ENCODE results near the gene BRD4.

Gene BRD4

GRCh38 chr19:15227261-15227660, 105.1 kb downstream of the BRD4 start:
- Histone ChIP-seq H3K27me3 (ENCODE audit: insufficient read depth, low read length, poor library complexity) (no peaks in the 10 kb centered on the region), H3K9ac (ENCODE audit: low read depth, low read length) (no peak overlapping the region), H3K36me3 (ENCODE audit: insufficient read depth, low read length) (no peaks in the 10 kb centered on the region; the same call in 1 of the 2 replicates), H2AFZ (ENCODE audit: low read depth, low read length) (no peak overlapping the region), H3K4me1 (ENCODE audit: insufficient read depth, low read length) (peaks cover 17% of the 10 kb centered on the region), H3K9me3 (ENCODE audit: insufficient read depth, low read length, severe bottlenecking) (no peaks in the 10 kb centered on the region), H3K79me2 (ENCODE audit: insufficient read depth, low read length) (no peaks in the 10 kb centered on the region), H3K27ac (ENCODE audit: low read length) (no peak overlapping the region), H3K4me3 (ENCODE audit: low read depth in 1 of 2, low read length in 2 of 2) (no peak overlapping the region), H4K20me1 (ENCODE audit: insufficient read depth, low read length) (no peaks in the 10 kb centered on the region), H3K4me2 (ENCODE audit: insufficient read depth, low read length) (no peak overlapping the region)
- DNase-seq = no peak
- TF ChIP-seq CTCF (IDR thresholded peaks at IDR 0.05; ENCODE audit: borderline replicate concordance, extremely low read depth, low read length, poor library complexity, severe bottlenecking) (no peak), EZH2 (IDR thresholded peaks at IDR 0.05; ENCODE audit: borderline replicate concordance, low read depth, low read length, severe bottlenecking) (no peak)
- no peak for ATAC-seq (ENCODE audit: insufficient read depth, low read depth)

- H2AFZ ChIP-seq (ENCODE audit: low read depth, low read length) = no peak overlapping the region
- no peak overlapping the region for H3K4me2 ChIP-seq (ENCODE audit: insufficient read depth, low read length)
- peaks cover 17% of the 10 kb centered on the region for H3K4me1 ChIP-seq (ENCODE audit: insufficient read depth, low read length)
- H3K9me3 ChIP-seq (ENCODE audit: insufficient read depth, low read length, severe bottlenecking) = no peaks in the 10 kb centered on the region
- no peak for ATAC-seq (ENCODE audit: insufficient read depth, low read depth)
- H3K27me3 ChIP-seq (ENCODE audit: insufficient read depth, low read length, poor library complexity) = no peaks in the 10 kb centered on the region
- H3K27ac ChIP-seq (ENCODE audit: low read length) = no peak overlapping the region
- no peak overlapping the region for H3K9ac ChIP-seq (ENCODE audit: low read depth, low read length)
- no peak overlapping the region for H3K4me3 ChIP-seq (ENCODE audit: low read depth in 1 of 2, low read length in 2 of 2)
- no peak for DNase-seq
- TF ChIP-seq EZH2 (IDR thresholded peaks at IDR 0.05; ENCODE audit: borderline replicate concordance, low read depth, low read length, severe bottlenecking) = no peak
- no peak for TF ChIP-seq CTCF (IDR thresholded peaks at IDR 0.05; ENCODE audit: borderline replicate concordance, extremely low read depth, low read length, poor library complexity, severe bottlenecking)
- H4K20me1 ChIP-seq (ENCODE audit: insufficient read depth, low read length) = no peaks in the 10 kb centered on the region
- H3K79me2 ChIP-seq (ENCODE audit: insufficient read depth, low read length) = no peaks in the 10 kb centered on the region
- no peaks in the 10 kb centered on the region; the same call in 1 of the 2 replicates for H3K36me3 ChIP-seq (ENCODE audit: insufficient read depth, low read length)
Measured at GRCh38 chr19:15225760-15226159, 106.6 kb downstream of the BRD4 start.

GRCh38 chr19:15223649-15224361, 108.5 kb downstream of the BRD4 start:
- no peak overlapping the region for H3K27ac ChIP-seq (ENCODE audit: low read length)
- no peaks in the 10 kb centered on the region for H4K20me1 ChIP-seq (ENCODE audit: insufficient read depth, low read length)
- H3K79me2 ChIP-seq (ENCODE audit: insufficient read depth, low read length) = no peaks in the 10 kb centered on the region
- ATAC-seq (ENCODE audit: insufficient read depth, low read depth) (no peak), DNase-seq (no peak)
- H3K4me2 ChIP-seq (ENCODE audit: insufficient read depth, low read length) = peak overlapping the region; percentile 92
- no peak for TF ChIP-seq CTCF (IDR thresholded peaks at IDR 0.05; ENCODE audit: borderline replicate concordance, extremely low read depth, low read length, poor library complexity, severe bottlenecking)
- TF ChIP-seq EZH2 (IDR thresholded peaks at IDR 0.05; ENCODE audit: borderline replicate concordance, low read depth, low read length, severe bottlenecking) = no peak
- peaks cover 17% of the 10 kb centered on the region for H3K4me1 ChIP-seq (ENCODE audit: insufficient read depth, low read length)
- peak overlapping the region in 1 of 2 experiments; percentile 59; a peak in 2 of 4 replicates for H3K4me3 ChIP-seq (ENCODE audit: low read depth in 1 of 2, low read length in 2 of 2)
- no peaks in the 10 kb centered on the region for H3K27me3 ChIP-seq (ENCODE audit: insufficient read depth, low read length, poor library complexity)
- no peaks in the 10 kb centered on the region for H3K36me3 ChIP-seq (ENCODE audit: insufficient read depth, low read length)
- H3K9ac ChIP-seq (ENCODE audit: low read depth, low read length) = peak overlapping the region; percentile 18; the same call in 1 of the 2 replicates
- H3K9me3 ChIP-seq (ENCODE audit: insufficient read depth, low read length, severe bottlenecking) = no peaks in the 10 kb centered on the region
- H2AFZ ChIP-seq (ENCODE audit: low read depth, low read length) = peak overlapping the region; percentile 63

Measured in DND-41 (cell line).